CD8-positive, alpha-beta memory T cell (primary cell): ENCODE data around the gene MLF2. TPM values are rescaled to one million over a fixed set of nuclear protein-coding genes. Genes with fewer than 3 reads are reported as not detected.

Experiments used
- CTCF ChIA-PET: fragments of 350-600 bp; sonication (Branson Sonifier 250); formaldehyde crosslinking; loops from one replicate; lab custom pipeline; 2021; ENCODE audit warnings: antibody characterized with exemption; lab: Charles Lee
- POLR2A ChIA-PET: fragments of 350-600 bp; sonication (Branson Sonifier 250); formaldehyde crosslinking; loops from one replicate; lab custom pipeline; 2021; ENCODE audit warnings: antibody characterized with exemption; lab: Charles Lee
- DNase-seq, 5 donors: peaks; one replicate each; pipeline versions ENCODE4 v3.0.0 to v3.0.0-alpha.2; 2020 to 2022; ENCODE audit warnings: mixed read lengths in 1 of 5
- H3K27ac ChIP-seq: one replicate; pipeline ENCODE4 v1.7.0; 2013; ENCODE audit warnings: low read depth, mild to moderate bottlenecking, low read length, moderate library complexity
- H3K27me3 ChIP-seq: 2 replicates; pipeline ENCODE4 v1.7.0; 2013; ENCODE audit warnings: low read length, mild to moderate bottlenecking; ENCODE audit not compliant: insufficient read depth, poor library complexity, severe bottlenecking
- H3K36me3 ChIP-seq: 2 replicates; pipeline ENCODE4 v1.7.0; 2013; ENCODE audit warnings: mild to moderate bottlenecking, low read length, moderate library complexity; ENCODE audit not compliant: insufficient read depth
- H3K4me1 ChIP-seq: 2 replicates; pipeline ENCODE4 v1.7.0; 2013; ENCODE audit warnings: mild to moderate bottlenecking, low read length, moderate library complexity; ENCODE audit not compliant: insufficient read depth
- H3K4me3 ChIP-seq: 2 replicates; pipeline ENCODE4 v1.7.0; 2013; ENCODE audit warnings: mild to moderate bottlenecking, low read length
- H3K9me3 ChIP-seq: 2 replicates; pipeline ENCODE4 v1.7.0; 2013; ENCODE audit warnings: mild to moderate bottlenecking, low read length
- H3K27ac Mint-ChIP-seq, 8 donors: one replicate each; pipeline ENCODE4 v1.8.0; 2020 to 2021; ENCODE audit warnings: mixed read lengths in 8 of 8, mild to moderate bottlenecking in 6 of 8, inconsistent platforms in 3 of 8, moderate library complexity in 3 of 8
- H3K27me3 Mint-ChIP-seq, 2 donors: one replicate each; pipeline ENCODE4 v1.8.0; 2020 to 2021; ENCODE audit warnings: mixed read lengths in 2 of 2, mild to moderate bottlenecking in 1 of 2, moderate library complexity in 1 of 2
- H3K36me3 Mint-ChIP-seq, 3 donors: one replicate each; pipeline ENCODE4 v1.8.0; 2020 to 2021; ENCODE audit warnings: mixed read lengths in 3 of 3, inconsistent platforms in 1 of 3, mild to moderate bottlenecking in 1 of 3
- H3K4me1 Mint-ChIP-seq, 3 donors: one replicate each; pipeline ENCODE4 v1.8.0; 2020 to 2021; ENCODE audit warnings: mixed read lengths in 3 of 3, inconsistent platforms in 1 of 3, mild to moderate bottlenecking in 1 of 3
- H3K4me3 Mint-ChIP-seq, 7 donors: one replicate each; pipeline ENCODE4 v1.8.0; 2020 to 2021; ENCODE audit warnings: mixed read lengths in 7 of 7, mild to moderate bottlenecking in 6 of 7, moderate library complexity in 4 of 7, inconsistent platforms in 2 of 7
- H3K9me3 Mint-ChIP-seq, 5 donors: one replicate each; pipeline ENCODE4 v1.8.0; 2020 to 2022; ENCODE audit warnings: mixed read lengths in 5 of 5, mild to moderate bottlenecking in 3 of 5, moderate library complexity in 2 of 5, inconsistent platforms in 1 of 5
- polyA plus RNA-seq: library from polyadenylated mRNA; unstranded; fragments of 300-500 nt; fragmentation: Illumina TruSeq; gene quantifications from one replicate; pipeline ENCODE4 v1.2.3, GENCODE V29; 2021
- total RNA-seq, 2 experiments: library from RNA; stranded (reverse); gene quantifications; one replicate each; pipeline ENCODE4 v1.2.3, GENCODE V29; 2021

Gene MLF2
- total and polyA plus RNA-seq, 3 experiments from 2014 or later = 141 to 146 (median 141) TPM

- POLR2A ChIA-PET = interaction anchor here (0.5 to 2.5 kb wide), 5 partner anchors 14 to 105 kb away, joined by 3 to 15 read pairs (median 4); partner anchors contain the start of genes CDCA3, COPS7A, MLF2 and SPSB2
- peak overlapping the region; percentile 55 for H3K4me3 ChIP-seq
- peaks cover 46 to 68% (median 55%) of the 10 kb centered on the region in 3 donors for H3K4me1 Mint-ChIP-seq
These were observed 14.7 kb upstream of the MLF2 start for GRCh38 chr12:6767353-6768319.

GRCh38 chr12:6766651-6767349 lies 13.9 kb upstream of the MLF2 start:
- Histone ChIP-seq H3K9me3 (no peaks in the 10 kb centered on the region), H3K4me1 (peaks cover 41% of the 10 kb centered on the region), H3K27ac (peak overlapping the region; percentile 54), H3K4me3 (peak overlapping the region; percentile 55), H3K36me3 (no peaks in the 10 kb centered on the region), H3K27me3 (no peaks in the 10 kb centered on the region)
- peaks cover 41 to 60% (median 51%) of the 10 kb centered on the region in 3 donors for H3K4me1 Mint-ChIP-seq
- peaks cover 0 to 2% (median 0%) of the 10 kb centered on the region in 3 donors for H3K36me3 Mint-ChIP-seq
- ChIA-PET CTCF (interaction anchor here (0.7 to 4.1 kb wide), 21 partner anchors 9 to 320 kb away, joined by 3 to 63 read pairs (median 4); partner anchors contain the start of genes CDCA3, COPS7A, GPR162 and MLF2), POLR2A (interaction anchor here (0.5 to 2.5 kb wide), 5 partner anchors 14 to 106 kb away, joined by 3 to 15 read pairs (median 4); partner anchors contain the start of genes CDCA3, COPS7A, MLF2 and SPSB2)
- peak; percentile 40 to 69 (median 46) for DNase-seq
- peak overlapping the region; percentile 83 to 96 (median 86) for H3K4me3 Mint-ChIP-seq
- peaks cover 23 to 27% of the 10 kb centered on the region in 2 donors for H3K27me3 Mint-ChIP-seq
- H3K9me3 Mint-ChIP-seq = no peaks in the 10 kb centered on the region
- peak overlapping the region in 7 of 8 donors; percentile 14 to 87 (median 69) for H3K27ac Mint-ChIP-seq

More at GRCh38 chr12:6767353-6768319, 14.7 kb upstream of the MLF2 start:
- peak overlapping the region; percentile 54 for H3K27ac ChIP-seq
- CTCF ChIA-PET = interaction anchor here (1.0 to 4.1 kb wide), 18 partner anchors 9 to 319 kb away, joined by 3 to 63 read pairs (median 4); partner anchors contain the start of genes CDCA3, COPS7A, GPR162 and MLF2
- H3K9me3 ChIP-seq = no peaks in the 10 kb centered on the region
- peak overlapping the region; percentile 15 to 89 (median 72) for H3K27ac Mint-ChIP-seq
- peaks cover 0 to 2% (median 0%) of the 10 kb centered on the region in 3 donors for H3K36me3 Mint-ChIP-seq
- peaks cover 23 to 27% of the 10 kb centered on the region in 2 donors for H3K27me3 Mint-ChIP-seq
- H3K4me1 ChIP-seq = peaks cover 49% of the 10 kb centered on the region
- peak overlapping the region; percentile 83 to 96 (median 86) for H3K4me3 Mint-ChIP-seq
- no peaks in the 10 kb centered on the region for H3K27me3 ChIP-seq
- no peaks in the 10 kb centered on the region for H3K36me3 ChIP-seq
- no peak for DNase-seq
- H3K9me3 Mint-ChIP-seq = no peaks in the 10 kb centered on the region

GRCh38 chr12:6765634-6766581 lies 13.0 kb upstream of the MLF2 start, which contains the start of gene PTMS:
TSS of gene PTMS (plus strand) at chr12:6766363. CDS start at chr12:6766706, 343 bp downstream.
- H3K4me3 ChIP-seq = peak within 1 kb of the TSS; percentile 55
- Mint-ChIP-seq H3K27ac (peak within 1 kb of the TSS; percentile 34 to 87 (median 76)), H3K4me1 (peaks cover 34 to 51% (median 42%) of the 10 kb centered on the region in 3 donors), H3K27me3 (peaks cover 23 to 27% of the 10 kb centered on the region in 2 donors), H3K9me3 (no peaks in the 10 kb centered on the region), H3K36me3 (peaks cover 0 to 2% (median 0%) of the 10 kb centered on the region in 3 donors), H3K4me3 (peak within 1 kb of the TSS; percentile 84 to 97 (median 88))
- POLR2A ChIA-PET = interaction anchor here (0.6 to 2.5 kb wide), 5 partner anchors 13 to 153 kb away, joined by 3 to 15 read pairs (median 4); partner anchors contain the start of genes CDCA3, COPS7A, MLF2 and SPSB2
- no peaks in the 10 kb centered on the region for H3K36me3 ChIP-seq
- H3K27ac ChIP-seq = peak within 1 kb of the TSS; percentile 54
- peaks cover 32% of the 10 kb centered on the region for H3K4me1 ChIP-seq
- H3K9me3 ChIP-seq = no peaks in the 10 kb centered on the region
- H3K27me3 ChIP-seq = no peaks in the 10 kb centered on the region
- peak in 2 of 5 donors; percentile 24 to 54 for DNase-seq
- CTCF ChIA-PET = interaction anchor here (0.7 to 4.1 kb wide), 18 partner anchors 8 to 321 kb away, joined by 3 to 63 read pairs (median 4); partner anchors contain the start of genes CDCA3, COPS7A, GPR162 and MLF2

DNA sequence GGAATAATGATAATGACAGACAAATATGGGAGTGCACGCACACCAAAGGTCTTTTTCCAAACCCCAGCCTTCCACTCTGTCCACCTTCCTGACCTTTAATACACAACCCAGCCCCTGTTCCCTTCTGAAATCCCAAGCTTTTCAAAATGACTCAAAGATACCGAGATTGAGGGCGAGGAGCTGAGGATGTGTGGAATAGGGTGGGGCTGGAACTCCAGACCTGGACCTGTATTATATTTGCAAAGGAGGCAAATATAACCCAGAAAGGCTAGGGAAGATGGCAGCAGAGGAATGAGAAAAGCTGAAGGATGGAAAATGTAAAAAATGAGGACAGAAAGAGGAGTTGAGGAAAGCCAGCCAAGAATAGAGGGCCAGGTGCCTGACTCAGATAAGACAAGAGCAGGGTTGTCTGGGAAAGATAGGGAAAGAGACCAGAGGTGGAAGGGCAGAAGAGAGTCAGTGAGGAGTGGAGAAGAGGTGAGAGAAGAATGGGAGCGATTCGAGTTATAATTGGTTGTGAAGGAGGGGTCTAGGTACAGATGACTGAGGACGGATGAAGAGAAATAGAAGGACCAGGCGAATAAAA lies 12.2 kb upstream of the MLF2 start:
- ChIA-PET POLR2A (interaction anchor here (0.8 to 2.5 kb wide), 3 partner anchors 10 to 86 kb away, joined by 3 to 15 read pairs (median 5); partner anchors contain the start of genes CDCA3, MLF2 and USP5), CTCF (interaction anchor here (4.1 kb wide), 2 partner anchors 11 kb away, joined by 42 to 63 read pairs; partner anchors contain the start of gene MLF2)
- no peak for DNase-seq
- no peaks in the 10 kb centered on the region for H3K36me3 ChIP-seq
- Mint-ChIP-seq H3K27me3 (peaks cover 23 to 27% of the 10 kb centered on the region in 2 donors), H3K9me3 (no peaks in the 10 kb centered on the region), H3K36me3 (peaks cover 0 to 2% (median 0%) of the 10 kb centered on the region in 3 donors), H3K4me3 (peak overlapping the region; percentile 65 to 97 (median 80)), H3K4me1 (peaks cover 33 to 50% (median 40%) of the 10 kb centered on the region in 3 donors), H3K27ac (peak overlapping the region in 6 of 8 donors; percentile 10 to 85 (median 67))
- H3K9me3 ChIP-seq = no peaks in the 10 kb centered on the region
- peaks cover 30% of the 10 kb centered on the region for H3K4me1 ChIP-seq
- H3K27me3 ChIP-seq = no peaks in the 10 kb centered on the region
- peak overlapping the region; percentile 33 for H3K27ac ChIP-seq
- H3K4me3 ChIP-seq = no peak overlapping the region

DNA sequence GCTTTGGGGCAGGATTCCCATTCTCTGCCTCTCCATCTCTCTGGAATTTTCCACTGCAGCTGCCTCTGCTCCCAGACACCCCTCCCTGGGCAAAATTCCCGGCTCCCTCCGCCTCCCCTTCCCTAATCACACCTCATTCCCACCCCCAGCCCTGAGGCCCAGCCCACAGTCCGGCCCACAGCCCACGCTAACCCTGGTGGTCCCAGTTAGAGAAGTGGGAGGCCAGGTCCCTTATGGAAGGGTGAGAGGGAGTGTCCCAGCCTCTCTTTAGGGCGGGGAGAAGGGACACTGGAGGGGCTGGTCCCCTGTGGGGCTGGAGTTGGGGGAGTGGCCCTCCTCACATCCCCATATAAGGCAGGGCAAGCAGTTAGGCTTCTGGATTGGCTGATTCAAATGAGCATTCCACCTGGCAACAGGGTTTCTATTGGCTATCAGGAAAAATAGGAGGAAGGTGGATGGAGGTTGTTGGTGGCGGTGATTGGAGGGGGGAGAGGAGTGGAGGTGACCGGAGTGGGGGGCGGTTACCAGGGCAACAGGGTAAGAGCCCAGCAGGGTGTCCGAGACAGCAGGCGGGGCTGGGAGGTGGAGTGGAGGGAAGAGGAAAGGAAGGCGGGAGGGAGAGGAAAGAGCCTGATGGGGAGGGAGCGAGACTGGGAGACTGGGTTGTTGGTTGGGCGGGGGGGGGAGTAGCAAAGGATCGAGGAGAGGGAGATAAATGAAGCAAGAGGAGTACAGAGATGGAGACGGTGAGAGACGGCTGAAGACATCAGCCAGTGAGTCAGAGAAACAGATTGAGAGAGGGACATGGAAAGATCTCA lies 11.3 kb upstream of the MLF2 start:
- H3K9me3 ChIP-seq = no peaks in the 10 kb centered on the region
- DNase-seq = peak; percentile 50 to 72 (median 54)
- H3K27me3 Mint-ChIP-seq = peaks cover 21 to 27% of the 10 kb centered on the region in 2 donors
- peak overlapping the region in 4 of 8 donors; percentile 14 to 78 (median 54) for H3K27ac Mint-ChIP-seq
- H3K27ac ChIP-seq = peak overlapping the region; percentile 33
- CTCF ChIA-PET = interaction anchor here (4.1 kb wide), 1 partner anchor 12 kb away, joined by 42 read pairs; no protein-coding TSS in a partner anchor
- no peaks in the 10 kb centered on the region for H3K27me3 ChIP-seq
- H3K4me1 ChIP-seq = peaks cover 30% of the 10 kb centered on the region
- H3K4me3 Mint-ChIP-seq = peak overlapping the region; percentile 27 to 97 (median 63)
- H3K36me3 Mint-ChIP-seq = peaks cover 0 to 2% (median 0%) of the 10 kb centered on the region in 3 donors
- H3K4me1 Mint-ChIP-seq = peaks cover 32 to 45% (median 40%) of the 10 kb centered on the region in 3 donors
- H3K9me3 Mint-ChIP-seq = no peaks in the 10 kb centered on the region
- H3K36me3 ChIP-seq = no peaks in the 10 kb centered on the region
- no peak overlapping the region for H3K4me3 ChIP-seq
- POLR2A ChIA-PET = no interaction called here

- peaks cover 19 to 21% of the 10 kb centered on the region in 2 donors for H3K27me3 Mint-ChIP-seq
These were observed 10.4 kb upstream of the MLF2 start for GRCh38 chr12:6763380-6763779.

More at GRCh38 chr12:6763380-6763779, 10.4 kb upstream of the MLF2 start:
- Mint-ChIP-seq H3K9me3 (no peaks in the 10 kb centered on the region), H3K4me3 (peak overlapping the region in 1 of 7 donors; percentile 44), H3K4me1 (peaks cover 26 to 36% (median 31%) of the 10 kb centered on the region in 3 donors), H3K36me3 (peaks cover 0 to 2% (median 0%) of the 10 kb centered on the region in 3 donors), H3K27ac (peak overlapping the region in 2 of 8 donors; percentile 25 to 30)
- ChIA-PET POLR2A (no interaction called here), CTCF (no interaction called here)
- Histone ChIP-seq H3K4me1 (peaks cover 30% of the 10 kb centered on the region), H3K27me3 (no peaks in the 10 kb centered on the region), H3K9me3 (no peaks in the 10 kb centered on the region), H3K27ac (peak overlapping the region; percentile 33), H3K4me3 (no peak overlapping the region), H3K36me3 (no peaks in the 10 kb centered on the region)
- no peak for DNase-seq
